Fibroblast of lung (primary cell): ENCODE measurements around the gene PGF. TPM values are rescaled to one million over a fixed set of nuclear protein-coding genes. Genes with fewer than 3 reads are reported as not detected.

Experiments used
- DNase-seq, 2 donors: peaks; one replicate each; pipeline versions ENCODE4 v3.0.0 to v3.0.0-alpha.2; 2010; ENCODE audit warnings: low read depth in 2 of 2
- H2AFZ ChIP-seq: 2 replicates; pipeline ENCODE4 v1.5.1; 2012; ENCODE audit warnings: low read length, control low read depth, inconsistent platforms
- H3K27ac ChIP-seq: 2 replicates; pipeline ENCODE4 v1.5.1; 2011; ENCODE audit warnings: low read length, control low read depth; ENCODE audit not compliant: insufficient read depth
- H3K27me3 ChIP-seq: 2 replicates; pipeline ENCODE4 v1.5.1; 2011; ENCODE audit warnings: mild to moderate bottlenecking, low read length; ENCODE audit not compliant: control insufficient read depth, insufficient read depth
- H3K36me3 ChIP-seq: 2 replicates; pipeline ENCODE4 v1.5.1; 2011; ENCODE audit warnings: low read length; ENCODE audit not compliant: control insufficient read depth, insufficient read depth
- H3K4me1 ChIP-seq: 2 replicates; pipeline ENCODE4 v1.5.1; 2011; ENCODE audit warnings: low read length; ENCODE audit not compliant: control insufficient read depth, insufficient read depth; ENCODE audit errors: extremely low read depth
- H3K4me2 ChIP-seq: 2 replicates; pipeline ENCODE4 v1.5.1; 2011; ENCODE audit warnings: low read length, control low read depth; ENCODE audit not compliant: insufficient read depth; ENCODE audit errors: extremely low read depth
- H3K4me3 ChIP-seq, 4 experiments: fragments of 200-600 bp in 1 of 4; sonication (generic) in 1 of 4; replicated peaks in 1 of 4; 2 replicates each; pipeline ENCODE4 v1.5.1; 2011 to 2016; ENCODE audit warnings: low read length in 4 of 4, low read depth in 3 of 4, mild to moderate bottlenecking in 3 of 4, control low read depth in 2 of 4, inconsistent platforms in 1 of 4, mixed read lengths in 1 of 4; ENCODE audit not compliant: insufficient read depth in 1 of 4; ENCODE audit errors: control extremely low read depth in 1 of 4
- H3K79me2 ChIP-seq: 2 replicates; pipeline ENCODE4 v1.5.1; 2012; ENCODE audit warnings: mild to moderate bottlenecking, low read length, inconsistent platforms; ENCODE audit not compliant: control insufficient read depth, insufficient read depth
- H3K9ac ChIP-seq: 2 replicates; pipeline ENCODE4 v1.5.1; 2011; ENCODE audit warnings: mild to moderate bottlenecking, low read length, control low read depth; ENCODE audit not compliant: insufficient read depth
- H3K9me3 ChIP-seq: 2 replicates; pipeline ENCODE4 v1.5.1; 2012; ENCODE audit warnings: low read depth, low read length; ENCODE audit not compliant: control insufficient read depth, insufficient read depth
- H4K20me1 ChIP-seq: 2 replicates; pipeline ENCODE4 v1.5.1; 2011; ENCODE audit warnings: low read length; ENCODE audit not compliant: control insufficient read depth, insufficient read depth; ENCODE audit errors: extremely low read depth
- EZH2 ChIP-seq: IDR thresholded peaks from 2 replicates; pipeline ENCODE4 v1.5.1; 2012; ENCODE audit warnings: low read length, control low read depth, mild to moderate bottlenecking; ENCODE audit errors: missing control alignments
- polyA plus RNA-seq, 2 donors: library from polyadenylated mRNA; depleted of rRNA in 1 of 2; stranded (reverse) in 1 of 2; unstranded in 1 of 2; fragments of >200 nt; gene quantifications; 2 replicates each; pipeline ENCODE4 v1.2.1, GENCODE V29; 2011 to 2012; ENCODE audit warnings: missing spikeins in 1 of 2
- total RNA-seq: library from RNA; depleted of rRNA; stranded (reverse); fragments of >200 nt; gene quantifications from 2 replicates; pipeline ENCODE4 v1.2.1, GENCODE V29; 2014
- TF ChIP-seq, protein P1 (sequence below), 2 donors: IDR thresholded peaks in 1 of 2; conservative IDR thresholded peaks in 1 of 2; 1 replicate in 1 of 2; 2 replicates in 1 of 2; pipeline ENCODE4 v1.5.1; 2011 to 2012; ENCODE audit warnings: low read length in 2 of 2, control low read depth in 1 of 2, inconsistent platforms in 1 of 2, low read depth in 1 of 2, mild to moderate bottlenecking in 1 of 2

PGF gene
- total and polyA plus RNA-seq, 2 donors (not counting 1 experiment from before 2014, with no cell fraction given): 1.1 to 7.6 TPM

DNA sequence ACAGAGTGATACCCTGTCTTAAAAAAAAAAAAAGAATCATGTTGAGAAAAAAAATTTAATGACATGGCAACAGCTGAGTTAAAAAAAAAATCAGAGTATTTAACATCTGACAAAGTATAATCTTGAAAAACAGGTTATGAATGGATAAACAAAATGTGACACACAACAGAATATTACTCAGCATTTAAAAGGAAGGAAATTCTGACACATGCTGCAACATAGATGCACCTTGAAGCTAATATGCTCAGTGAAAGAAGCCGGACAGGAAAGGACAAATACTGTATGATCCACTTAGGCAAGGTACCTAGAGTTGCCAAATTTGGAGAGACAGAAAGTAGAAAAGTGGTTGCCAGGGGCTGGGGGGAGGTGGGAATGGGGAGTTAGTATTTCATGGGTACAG lies 27.9 kb upstream of the PGF start:
- no peak overlapping the region for H2AFZ ChIP-seq
- H3K4me2 ChIP-seq: no peak overlapping the region
- no peaks in the 10 kb centered on the region for H4K20me1 ChIP-seq
- H3K4me3 ChIP-seq: no peak overlapping the region
- no peaks in the 10 kb centered on the region for H3K36me3 ChIP-seq
- no peaks in the 10 kb centered on the region for H3K27me3 ChIP-seq
- H3K79me2 ChIP-seq: no peaks in the 10 kb centered on the region
- H3K9ac ChIP-seq: no peak overlapping the region
- no peaks in the 10 kb centered on the region for H3K9me3 ChIP-seq
- DNase-seq: no peak
- TF ChIP-seq EZH2: no peak
- TF ChIP-seq, protein P1, sequence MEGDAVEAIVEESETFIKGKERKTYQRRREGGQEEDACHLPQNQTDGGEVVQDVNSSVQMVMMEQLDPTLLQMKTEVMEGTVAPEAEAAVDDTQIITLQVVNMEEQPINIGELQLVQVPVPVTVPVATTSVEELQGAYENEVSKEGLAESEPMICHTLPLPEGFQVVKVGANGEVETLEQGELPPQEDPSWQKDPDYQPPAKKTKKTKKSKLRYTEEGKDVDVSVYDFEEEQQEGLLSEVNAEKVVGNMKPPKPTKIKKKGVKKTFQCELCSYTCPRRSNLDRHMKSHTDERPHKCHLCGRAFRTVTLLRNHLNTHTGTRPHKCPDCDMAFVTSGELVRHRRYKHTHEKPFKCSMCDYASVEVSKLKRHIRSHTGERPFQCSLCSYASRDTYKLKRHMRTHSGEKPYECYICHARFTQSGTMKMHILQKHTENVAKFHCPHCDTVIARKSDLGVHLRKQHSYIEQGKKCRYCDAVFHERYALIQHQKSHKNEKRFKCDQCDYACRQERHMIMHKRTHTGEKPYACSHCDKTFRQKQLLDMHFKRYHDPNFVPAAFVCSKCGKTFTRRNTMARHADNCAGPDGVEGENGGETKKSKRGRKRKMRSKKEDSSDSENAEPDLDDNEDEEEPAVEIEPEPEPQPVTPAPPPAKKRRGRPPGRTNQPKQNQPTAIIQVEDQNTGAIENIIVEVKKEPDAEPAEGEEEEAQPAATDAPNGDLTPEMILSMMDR (conservative IDR thresholded peaks at IDR 0.05 in 1 of 2, IDR thresholded peaks at IDR 0.05 in 1 of 2; ENCODE audit: low read depth in 1 of 2, low read length in 2 of 2): no peak
- no peaks in the 10 kb centered on the region for H3K4me1 ChIP-seq
- H3K27ac ChIP-seq: no peak overlapping the region

DNA sequence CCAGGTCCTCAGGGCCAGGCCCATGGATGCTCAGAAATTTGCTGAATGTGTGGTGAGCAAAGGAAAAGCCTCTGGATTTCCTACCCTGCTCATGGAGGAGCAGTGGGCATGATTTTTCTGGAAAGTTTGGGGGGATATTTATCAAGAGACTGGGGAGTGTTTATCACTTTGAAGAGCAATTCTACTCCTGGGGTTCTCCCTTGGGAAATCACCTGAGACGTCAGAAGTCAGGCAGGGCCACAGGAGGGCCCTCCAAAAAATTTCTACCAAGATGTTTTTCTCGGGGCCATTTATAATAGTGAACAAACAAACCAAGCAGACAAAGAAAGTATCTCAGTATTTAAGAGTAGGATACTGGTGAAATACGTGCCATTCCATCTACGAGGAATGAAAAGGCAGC lies 27.3 kb upstream of the PGF start:
- Histone ChIP-seq H4K20me1 (no peaks in the 10 kb centered on the region), H2AFZ (no peak overlapping the region), H3K27ac (no peak overlapping the region), H3K9ac (no peak overlapping the region), H3K4me1 (no peaks in the 10 kb centered on the region), H3K4me2 (no peak overlapping the region), H3K27me3 (no peaks in the 10 kb centered on the region), H3K36me3 (no peaks in the 10 kb centered on the region), H3K79me2 (no peaks in the 10 kb centered on the region), H3K4me3 (no peak overlapping the region), H3K9me3 (no peaks in the 10 kb centered on the region)
- DNase-seq: no peak
- TF ChIP-seq, protein P1 (conservative IDR thresholded peaks at IDR 0.05 in 1 of 2, IDR thresholded peaks at IDR 0.05 in 1 of 2; ENCODE audit: low read depth in 1 of 2, low read length in 2 of 2): no peak
- TF ChIP-seq EZH2: no peak

DNA sequence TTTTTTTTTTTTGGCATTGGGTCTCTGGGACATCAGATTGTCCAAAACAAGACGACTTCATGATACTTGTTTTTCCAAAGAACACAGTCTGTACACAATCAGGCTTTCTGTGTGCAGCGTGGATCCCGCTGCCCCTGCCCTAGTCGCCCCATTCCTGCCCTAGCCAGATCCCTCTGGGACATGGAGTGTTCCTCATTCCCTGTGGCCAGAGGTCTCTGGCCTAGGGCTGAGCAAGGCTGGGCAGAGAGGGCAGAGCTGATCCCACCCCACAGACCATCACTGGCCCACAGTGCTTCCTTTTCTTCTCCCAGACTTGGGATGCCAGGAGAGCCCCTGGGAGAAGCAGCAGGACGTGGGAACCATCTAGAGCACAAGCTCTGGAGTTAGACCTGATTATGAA lies 26.4 kb upstream of the PGF start:
- H3K9me3 ChIP-seq: no peaks in the 10 kb centered on the region
- no peak overlapping the region for H2AFZ ChIP-seq
- no peaks in the 10 kb centered on the region for H4K20me1 ChIP-seq
- H3K79me2 ChIP-seq: no peaks in the 10 kb centered on the region
- no peaks in the 10 kb centered on the region for H3K4me1 ChIP-seq
- no peaks in the 10 kb centered on the region for H3K27me3 ChIP-seq
- no peak for DNase-seq
- no peak overlapping the region for H3K4me2 ChIP-seq
- H3K4me3 ChIP-seq: no peak overlapping the region
- H3K9ac ChIP-seq: no peak overlapping the region
- H3K27ac ChIP-seq: no peak overlapping the region
- no peaks in the 10 kb centered on the region for H3K36me3 ChIP-seq
- TF ChIP-seq, protein P1 (conservative IDR thresholded peaks at IDR 0.05 in 1 of 2, IDR thresholded peaks at IDR 0.05 in 1 of 2; ENCODE audit: low read depth in 1 of 2, low read length in 2 of 2): no peak
- no peak for TF ChIP-seq EZH2
